GM18868 (cell line): Measurements from ENCODE around the gene MYO1F.

Experiments
- ATAC-seq: cut with Tn5 transposase; IDR thresholded peaks from one replicate; pipeline ENCODE4 v1.9.1; 2021; ENCODE audit warnings: mild to moderate bottlenecking, moderate library complexity; ENCODE audit not compliant: unreplicated experiment

Gene MYO1F

GRCh38 chr19:8473648-8474476 is 103.4 kb downstream of the MYO1F start:
- no peak for ATAC-seq
